Stimulated activated effector memory CD8-positive, alpha-beta T cell treated with anti-CD3 and anti-CD28 coated beads, Interleukin-12 subunit alpha, Interleukin-12 subunit beta, amount 100 ng/mL, for 72 hours (primary cell): Measurements from ENCODE around the gene ZDHHC19.

Source experiments
- ATAC-seq: fragments of 150-1000 bp; cut with Tn5 transposase; 2 replicates; pipeline ENCODE4 v1.10.0; 2021
- DNase-seq, 2 donors: peaks; one replicate each; pipeline ENCODE4 v3.0.0; 2021 to 2022; ENCODE audit warnings: low spot score in 2 of 2
- H3K27ac Mint-ChIP-seq: one replicate; pipeline ENCODE4 v1.8.0; 2022; ENCODE audit warnings: mild to moderate bottlenecking, mixed read lengths
- H3K36me3 Mint-ChIP-seq: one replicate; pipeline ENCODE4 v1.8.0; 2022; ENCODE audit warnings: mild to moderate bottlenecking, mixed read lengths
- H3K4me1 Mint-ChIP-seq: one replicate; pipeline ENCODE4 v1.8.0; 2022; ENCODE audit warnings: mixed read lengths
- H3K4me3 Mint-ChIP-seq: one replicate; pipeline ENCODE4 v1.8.0; 2022; ENCODE audit warnings: mild to moderate bottlenecking, mixed read lengths
- H3K9me3 Mint-ChIP-seq: one replicate; pipeline ENCODE4 v1.8.0; 2022; ENCODE audit warnings: mixed read lengths

The ZDHHC19 gene

DNA sequence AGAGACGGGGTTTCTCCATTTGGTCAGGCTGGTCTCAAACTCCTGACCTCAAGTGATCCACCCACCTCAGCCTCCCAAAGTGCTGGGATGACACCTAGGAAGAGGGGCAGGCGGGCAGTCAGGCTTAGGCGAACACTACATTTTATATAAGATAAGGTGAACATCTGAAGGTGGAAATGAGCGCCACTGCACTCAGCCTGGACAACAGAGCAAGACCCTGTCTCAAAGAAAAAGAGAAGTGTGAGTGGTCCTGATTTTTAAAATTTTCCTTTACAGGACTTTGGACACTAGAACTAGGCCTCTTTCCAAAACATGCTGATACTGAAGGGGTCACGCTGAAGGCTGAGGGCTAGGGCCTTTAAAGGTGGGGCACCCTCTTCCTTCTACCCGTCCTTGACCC lies 48.0 kb downstream of the ZDHHC19 start:
- peaks cover 15% of the 10 kb centered on the region for H3K4me1 Mint-ChIP-seq
- no peak overlapping the region for H3K27ac Mint-ChIP-seq
- ATAC-seq = no peak
- no peaks in the 10 kb centered on the region for H3K9me3 Mint-ChIP-seq
- no peak for DNase-seq
- no peak overlapping the region for H3K4me3 Mint-ChIP-seq
- H3K36me3 Mint-ChIP-seq = peaks cover 8% of the 10 kb centered on the region

DNA sequence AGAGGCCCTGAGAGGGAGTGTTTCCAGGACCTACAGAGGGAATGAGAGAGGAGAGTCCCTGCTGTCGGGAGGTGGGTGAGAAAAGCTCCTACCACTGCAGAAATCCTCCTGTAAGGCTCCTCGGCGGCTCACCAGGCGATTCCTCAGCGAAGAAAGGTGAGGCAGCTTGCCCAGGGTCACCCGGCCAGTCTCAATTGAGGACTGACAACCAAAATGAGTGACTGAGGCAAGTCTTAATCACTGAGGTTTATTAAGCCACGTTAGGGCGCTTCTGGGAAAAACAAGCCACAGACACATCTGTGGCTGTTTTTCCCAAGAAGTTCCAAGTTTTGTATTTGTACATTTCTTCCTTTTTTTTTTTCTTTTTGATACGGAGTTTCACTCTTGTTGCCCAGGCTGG lies 48.5 kb downstream of the ZDHHC19 start:
- no peak for DNase-seq
- ATAC-seq = no peak
- peaks cover 15% of the 10 kb centered on the region for H3K4me1 Mint-ChIP-seq
- H3K27ac Mint-ChIP-seq = no peak overlapping the region
- H3K4me3 Mint-ChIP-seq = no peak overlapping the region
- H3K36me3 Mint-ChIP-seq = peaks cover 8% of the 10 kb centered on the region
- no peaks in the 10 kb centered on the region for H3K9me3 Mint-ChIP-seq

DNA sequence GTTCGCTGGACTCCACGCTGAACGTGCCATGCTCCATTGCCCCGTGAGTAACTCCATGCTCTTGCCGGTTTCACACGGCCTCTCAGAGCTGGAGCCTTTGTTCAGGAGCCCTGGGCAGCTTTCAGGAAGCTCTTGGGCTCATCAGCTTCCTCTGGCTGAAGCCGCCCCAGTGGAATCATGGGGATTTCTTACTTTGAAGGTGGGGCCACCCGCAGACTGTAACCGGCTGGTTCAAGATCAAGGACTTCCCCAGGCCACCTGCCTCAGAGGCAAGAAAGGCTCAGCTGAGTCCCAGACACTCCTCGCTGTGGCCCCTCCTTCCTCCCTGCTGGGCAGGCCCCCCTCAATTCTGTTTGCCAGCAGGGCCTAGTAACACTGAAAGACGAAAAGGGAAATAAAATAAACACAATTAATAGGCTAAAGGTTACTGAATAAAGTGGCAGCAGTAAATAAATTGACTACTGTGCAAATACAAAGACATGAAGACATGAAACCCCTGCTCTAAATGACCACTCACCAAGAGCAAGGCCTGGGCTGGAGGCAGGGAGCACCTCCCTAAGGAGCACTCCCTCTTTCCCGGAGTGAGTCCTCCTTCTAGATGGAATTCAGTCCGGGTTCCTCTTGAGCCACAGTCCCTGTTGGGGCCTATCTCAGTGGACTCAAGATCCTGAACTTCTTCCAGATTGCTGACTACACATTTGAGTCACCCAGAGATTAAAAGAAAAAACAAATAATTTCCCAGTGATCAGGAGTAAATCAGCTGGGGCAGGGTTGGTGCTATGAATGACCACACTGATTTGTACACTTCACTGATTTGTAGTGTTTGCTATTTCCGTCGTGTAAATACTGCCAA lies 51.0 kb downstream of the ZDHHC19 start:
- Mint-ChIP-seq H3K9me3 (no peaks in the 10 kb centered on the region), H3K4me1 (peaks cover 17% of the 10 kb centered on the region), H3K36me3 (peaks cover under 1% of the 10 kb centered on the region), H3K27ac (peak overlapping the region; percentile 87), H3K4me3 (no peak overlapping the region)
- DNase-seq (no peak), ATAC-seq (peak; percentile 55)

DNA sequence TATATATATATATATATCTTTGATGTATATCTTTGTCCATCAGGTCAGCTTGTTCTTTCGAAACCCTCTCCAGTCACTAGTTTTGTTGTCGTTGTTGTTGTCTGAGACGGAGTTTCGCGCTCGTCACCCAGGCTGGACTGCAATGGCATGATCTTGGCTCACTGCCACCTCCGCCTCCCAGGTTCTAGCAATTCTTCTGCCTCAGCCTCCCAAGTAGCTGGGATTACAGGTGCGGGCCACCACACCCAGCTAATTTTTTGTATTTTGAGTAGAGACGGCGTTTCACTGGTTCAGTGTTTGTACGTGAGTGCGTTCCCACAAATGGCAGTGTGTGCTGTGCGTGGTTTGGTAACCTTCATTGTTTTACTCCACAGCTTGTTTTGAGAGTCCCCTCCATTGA lies 51.7 kb downstream of the ZDHHC19 start:
- no peaks in the 10 kb centered on the region for H3K9me3 Mint-ChIP-seq
- H3K36me3 Mint-ChIP-seq = peaks cover 7% of the 10 kb centered on the region
- H3K4me3 Mint-ChIP-seq = no peak overlapping the region
- ATAC-seq (no peak), DNase-seq (no peak)
- no peak overlapping the region for H3K27ac Mint-ChIP-seq
- peaks cover 22% of the 10 kb centered on the region for H3K4me1 Mint-ChIP-seq

DNA sequence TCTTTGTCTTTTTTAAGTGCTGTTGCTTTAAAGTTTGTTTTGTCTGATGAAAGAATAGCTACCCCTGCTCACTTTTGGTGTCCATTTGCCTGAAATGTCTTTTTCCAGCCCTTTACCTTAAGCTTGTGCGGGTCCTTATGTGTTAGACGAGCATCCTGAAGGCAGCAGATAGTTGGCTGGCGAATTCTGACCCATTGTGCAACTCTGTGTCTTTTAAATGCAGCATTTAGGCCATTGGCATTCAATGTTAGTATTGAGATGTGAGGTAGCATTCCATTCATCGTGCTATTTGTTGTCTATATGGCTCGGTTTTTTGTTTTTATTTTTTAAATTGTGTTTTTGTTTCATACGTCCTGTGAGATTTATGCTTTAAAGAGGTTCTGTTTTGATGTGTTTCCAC lies 55.0 kb downstream of the ZDHHC19 start:
- H3K9me3 Mint-ChIP-seq = no peaks in the 10 kb centered on the region
- ATAC-seq (no peak), DNase-seq (no peak)
- no peak overlapping the region for H3K4me3 Mint-ChIP-seq
- H3K36me3 Mint-ChIP-seq = peaks cover 10% of the 10 kb centered on the region
- no peak overlapping the region for H3K27ac Mint-ChIP-seq
- peaks cover 17% of the 10 kb centered on the region for H3K4me1 Mint-ChIP-seq

DNA sequence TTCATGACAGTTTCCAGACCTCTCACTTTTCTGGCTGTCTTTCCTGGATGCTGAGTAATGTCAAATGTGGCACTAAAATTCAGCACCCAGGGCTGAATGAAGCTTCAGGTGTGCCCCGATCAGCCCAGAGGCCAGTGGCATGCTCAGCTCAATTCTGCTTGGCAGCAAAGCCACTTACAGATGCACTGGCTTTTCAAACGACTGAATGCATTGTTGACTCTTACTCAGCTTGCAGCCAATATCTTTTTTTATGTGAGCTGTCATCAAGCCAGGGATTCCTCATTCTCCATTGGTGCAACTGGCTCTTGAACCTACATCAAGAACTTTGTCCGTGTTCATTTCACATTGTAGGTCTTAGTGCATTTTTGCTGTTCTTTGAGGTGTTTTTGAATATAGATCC lies 60.7 kb downstream of the ZDHHC19 start:
- Mint-ChIP-seq H3K4me3 (no peak overlapping the region), H3K36me3 (peaks cover 10% of the 10 kb centered on the region), H3K9me3 (no peaks in the 10 kb centered on the region), H3K4me1 (peaks cover 6% of the 10 kb centered on the region), H3K27ac (peak overlapping the region; percentile 50)
- ATAC-seq (no peak), DNase-seq (no peak)

DNA sequence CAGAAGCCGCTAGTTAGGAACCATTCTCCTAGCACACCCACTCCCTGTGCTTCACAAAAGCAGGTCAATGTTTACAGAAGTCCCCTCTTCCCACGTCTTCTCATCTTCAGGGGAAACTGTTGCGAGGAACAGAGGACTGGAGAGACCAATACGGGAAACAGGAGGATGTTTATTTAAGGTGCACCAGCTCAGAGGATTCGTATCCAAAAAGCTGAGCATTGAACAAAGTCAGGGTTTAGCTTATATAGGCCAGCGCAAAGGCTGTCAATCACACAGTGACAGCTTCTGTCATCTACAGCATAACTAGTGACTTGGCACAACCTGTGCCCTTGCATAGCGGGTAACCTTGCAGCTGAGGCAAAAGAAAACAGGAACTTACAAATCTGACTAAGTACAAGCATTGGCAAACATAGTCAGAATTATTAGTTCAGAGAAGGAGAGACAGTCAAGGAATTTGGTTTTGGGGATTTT lies 61.3 kb downstream of the ZDHHC19 start:
- DNase-seq = no peak
- H3K27ac Mint-ChIP-seq = peak overlapping the region; percentile 50
- H3K9me3 Mint-ChIP-seq = no peaks in the 10 kb centered on the region
- H3K4me3 Mint-ChIP-seq = no peak overlapping the region
- peaks cover 7% of the 10 kb centered on the region for H3K36me3 Mint-ChIP-seq
- H3K4me1 Mint-ChIP-seq = peaks cover 4% of the 10 kb centered on the region
- ATAC-seq = peak; percentile 39

DNA sequence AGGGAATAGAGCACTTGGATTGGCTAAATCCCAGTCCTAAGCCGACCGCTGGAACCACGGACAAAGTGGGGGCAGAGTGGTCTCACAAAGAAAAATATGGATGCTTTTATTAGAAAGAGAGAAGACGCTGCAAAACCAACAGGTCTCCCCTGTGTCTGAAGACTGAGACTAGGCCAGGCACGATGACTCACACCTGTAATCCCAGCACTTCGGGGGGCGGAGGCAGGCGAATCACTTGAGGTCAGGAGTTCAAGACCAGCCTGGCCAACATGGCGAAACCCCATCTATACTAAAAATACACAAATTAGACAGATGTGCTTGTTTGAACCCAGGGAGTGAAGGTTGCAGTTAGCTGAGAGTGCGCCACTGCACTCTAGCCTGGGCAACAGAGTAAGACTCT lies 61.8 kb downstream of the ZDHHC19 start:
- Mint-ChIP-seq H3K27ac (no peak overlapping the region), H3K9me3 (no peaks in the 10 kb centered on the region), H3K4me3 (no peak overlapping the region), H3K36me3 (peaks cover 6% of the 10 kb centered on the region), H3K4me1 (peaks cover 7% of the 10 kb centered on the region)
- ATAC-seq (no peak), DNase-seq (no peak)
